ENCODE measurements around the gene TMEM225B. TPM values are rescaled to one million over a fixed set of nuclear protein-coding genes. Genes with fewer than 3 reads are reported as not detected.

Gene TMEM225B
- total RNA-seq, 1 experiment from 2014 or later, result 3.1 TPM

GRCh38 chr7:99648843-99649242 is 50.8 kb downstream of the TMEM225B start:
- DNase-seq (ENCODE audit: low read depth, low spot score), result no peak
- CTCF ChIA-PET, result no interaction called here
- no peak for ATAC-seq

DNA sequence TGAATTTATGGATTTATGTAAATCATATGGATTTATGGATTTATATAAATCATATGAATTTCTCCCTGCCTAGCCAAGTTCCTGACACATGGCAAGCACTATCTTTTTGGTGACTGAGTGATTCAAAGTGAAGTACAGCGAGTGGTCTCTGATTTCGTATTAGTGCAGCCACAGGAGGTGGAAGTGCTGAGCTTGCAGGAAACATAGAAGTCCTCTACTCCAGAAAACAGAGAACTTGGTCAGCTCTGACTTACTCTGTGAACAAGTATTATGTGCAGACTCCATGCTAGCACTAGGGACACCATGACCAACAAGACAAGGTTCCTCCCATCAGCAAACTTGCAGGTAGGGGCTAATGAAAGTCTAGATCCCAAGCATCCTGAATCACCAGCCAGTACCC is 53.2 kb downstream of the TMEM225B start:
- Histone ChIP-seq H3K4me2 (ENCODE audit: low read length) (no peak overlapping the region), H3K27ac (ENCODE audit: low read depth, low read length) (no peak overlapping the region), H3K9me2 (ENCODE audit: insufficient read depth) (no peaks in the 10 kb centered on the region), H2AFZ (ENCODE audit: low read depth, low read length, poor library complexity, severe bottlenecking) (no peak overlapping the region), H3K4me1 (ENCODE audit: control insufficient read depth in 1 of 2, insufficient read depth in 2 of 2, low read length in 2 of 2) (no peaks in the 10 kb centered on the region), H3K27me3 (ENCODE audit: insufficient read depth, low read length) (no peaks in the 10 kb centered on the region), H3K4me3 (replicated peaks in 1 of 2; ENCODE audit: low read depth in 1 of 2, low read length in 2 of 2) (no peak overlapping the region), H3K9ac (ENCODE audit: low read length) (no peak overlapping the region), H3K9me3 (ENCODE audit: control insufficient read depth in 1 of 2, insufficient read depth in 1 of 2, low read depth in 1 of 2, low read length in 2 of 2) (no peaks in the 10 kb centered on the region), H4K20me1 (ENCODE audit: insufficient read depth) (no peaks in the 10 kb centered on the region), H3K36me3 (ENCODE audit: control insufficient read depth in 1 of 2, insufficient read depth in 2 of 2, low read length in 2 of 2) (no peaks in the 10 kb centered on the region; a peak in 1 of 4 replicates), H3K79me2 (ENCODE audit: insufficient read depth, low read length) (no peaks in the 10 kb centered on the region)
- ChIA-PET POLR2A (no interaction called here), CTCF (no interaction called here), RAD21 (ENCODE audit: low non-redundant PET in 1 of 2, low total read pairs in 2 of 2, uncharacterized antibody in 2 of 2, unreplicated experiment in 2 of 2) (no interaction called here)
- ATAC-seq (no peak), DNase-seq (ENCODE audit: low read depth, low spot score) (no peak)
- intact Hi-C loops (cut with micrococcal nuclease), result no loop called here
- no peak for TF ChIP-seq EZH2 (IDR thresholded peaks at IDR 0.05)
- no peak for TF ChIP-seq SRF (IDR thresholded peaks at IDR 0.05; ENCODE audit: low read depth)
- TF ChIP-seq CBX3 (IDR thresholded peaks at IDR 0.05; ENCODE audit: low read depth), result no peak
- no peak for TF ChIP-seq TCF7L2 (IDR thresholded peaks at IDR 0.05; ENCODE audit: borderline replicate concordance, extremely low read depth, insufficient read depth, insufficient read length)
- no peak for TF ChIP-seq POLR2A (IDR thresholded peaks at IDR 0.05; ENCODE audit: borderline replicate concordance, extremely low read depth, insufficient read depth, insufficient read length)
- TF ChIP-seq RAD21 (IDR thresholded peaks at IDR 0.05; ENCODE audit: low read depth), result no peak
- no peak for TF ChIP-seq EGR1 (IDR thresholded peaks at IDR 0.05; ENCODE audit: low read depth)
- BruUV-seq (replicated peaks), result no TSS peak

More at GRCh38 chr7:99648843-99649242, 50.8 kb downstream of the TMEM225B start:
- Histone ChIP-seq H3K9me3 (ENCODE audit: control insufficient read depth in 1 of 2, insufficient read depth in 1 of 2, low read depth in 1 of 2, low read length in 2 of 2) (no peaks in the 10 kb centered on the region), H3K4me2 (ENCODE audit: low read length) (no peak overlapping the region), H3K79me2 (ENCODE audit: insufficient read depth, low read length) (no peaks in the 10 kb centered on the region), H3K9me2 (ENCODE audit: insufficient read depth) (no peaks in the 10 kb centered on the region), H3K27ac (ENCODE audit: low read depth, low read length) (no peak overlapping the region), H3K27me3 (ENCODE audit: insufficient read depth, low read length) (no peaks in the 10 kb centered on the region), H2AFZ (ENCODE audit: low read depth, low read length, poor library complexity, severe bottlenecking) (no peak overlapping the region), H3K9ac (ENCODE audit: low read length) (no peak overlapping the region), H3K4me1 (ENCODE audit: control insufficient read depth in 1 of 2, insufficient read depth in 2 of 2, low read length in 2 of 2) (no peaks in the 10 kb centered on the region), H3K4me3 (replicated peaks in 1 of 2; ENCODE audit: low read depth in 1 of 2, low read length in 2 of 2) (no peak overlapping the region), H3K36me3 (ENCODE audit: control insufficient read depth in 1 of 2, insufficient read depth in 2 of 2, low read length in 2 of 2) (no peaks in the 10 kb centered on the region; a peak in 1 of 4 replicates), H4K20me1 (ENCODE audit: insufficient read depth) (no peaks in the 10 kb centered on the region)
- ChIA-PET POLR2A (no interaction called here), RAD21 (ENCODE audit: low non-redundant PET in 1 of 2, low total read pairs in 2 of 2, uncharacterized antibody in 2 of 2, unreplicated experiment in 2 of 2) (no interaction called here)
- intact Hi-C loops (cut with micrococcal nuclease), result no loop called here
- no peak for TF ChIP-seq RAD21 (IDR thresholded peaks at IDR 0.05; ENCODE audit: low read depth)
- BruUV-seq (replicated peaks), result no TSS peak
